GM12873 (cell line): ENCODE measurements around the gene TMEM132C.

Experiments used
- CTCF ChIP-seq: IDR thresholded peaks from 2 replicates; pipeline ENCODE4 v1.5.1; 2012; ENCODE audit warnings: low read depth, mild to moderate bottlenecking, moderate library complexity, low read length, control low read depth; ENCODE audit not compliant: insufficient read depth; ENCODE audit errors: missing control alignments

Gene TMEM132C

GRCh38 chr12:128708789-128709188, 441.8 kb downstream of the TMEM132C start:
- TF ChIP-seq CTCF, result no peak

- TF ChIP-seq CTCF, result no peak
These were observed 442.7 kb downstream of the TMEM132C start for GRCh38 chr12:128709660-128710059.

- no peak for TF ChIP-seq CTCF
These were observed 444.5 kb downstream of the TMEM132C start for GRCh38 chr12:128711486-128711885.

- no peak for TF ChIP-seq CTCF
These were observed 445.7 kb downstream of the TMEM132C start for GRCh38 chr12:128712622-128713021.

- TF ChIP-seq CTCF, result no peak
These were observed 448.5 kb downstream of the TMEM132C start for GRCh38 chr12:128715485-128715884.

GRCh38 chr12:128724468-128725046, 457.6 kb downstream of the TMEM132C start:
- TF ChIP-seq CTCF, result no peak

GRCh38 chr12:128726886-128727285, 459.9 kb downstream of the TMEM132C start:
- no peak for TF ChIP-seq CTCF
